GM12864 (cell line): ENCODE results near the gene ALOX5.
A peak's percentile ranks its signal among the peaks of the same experiment; 100 is the strongest.
"Not testable (repeated sequence)": the region's sequence is repeated elsewhere in the genome, so short reads cannot be mapped to it uniquely, and the experiment has no call there.

Source experiments
- DNase-seq: peaks from one replicate; pipeline ENCODE4 v3.0.0-alpha.2; 2011; ENCODE audit warnings: low read depth
- H3K4me3 ChIP-seq: 2 replicates; pipeline ENCODE4 v1.5.1; 2011; ENCODE audit warnings: mild to moderate bottlenecking, low read depth, low read length, control low read depth
- CTCF ChIP-seq: IDR thresholded peaks from 2 replicates; pipeline ENCODE4 v1.5.1; 2011; ENCODE audit warnings: low read depth, mild to moderate bottlenecking, moderate library complexity, low read length, control low read depth, inconsistent platforms; ENCODE audit errors: missing control alignments

ALOX5 gene

GRCh38 chr10:45410489-45410806 lies 36.4 kb downstream of the ALOX5 start:
- DNase-seq, result no peak
- no peak for TF ChIP-seq CTCF
- no peak overlapping the region for H3K4me3 ChIP-seq

- H3K4me3 ChIP-seq, result no peak overlapping the region
- TF ChIP-seq CTCF, result no peak
- no peak for DNase-seq
Measured at GRCh38 chr10:45410807-45411606, 37.0 kb downstream of the ALOX5 start.

GRCh38 chr10:45411607-45411940 lies 37.6 kb downstream of the ALOX5 start:
- DNase-seq, result no peak
- H3K4me3 ChIP-seq, result no peak overlapping the region

GRCh38 chr10:45415062-45415461 lies 41.0 kb downstream of the ALOX5 start:
- DNase-seq, result not testable (repeated sequence)

More at GRCh38 chr10:45411607-45411940, 37.6 kb downstream of the ALOX5 start:
- TF ChIP-seq CTCF, result no peak

GRCh38 chr10:45416603-45417002 lies 42.6 kb downstream of the ALOX5 start:
- DNase-seq, result no peak
- no peak for TF ChIP-seq CTCF

More at GRCh38 chr10:45415062-45415461, 41.0 kb downstream of the ALOX5 start:
- not testable (repeated sequence) for H3K4me3 ChIP-seq

GRCh38 chr10:45417746-45418145 lies 43.7 kb downstream of the ALOX5 start:
- DNase-seq, result no peak
- no peak for TF ChIP-seq CTCF
- H3K4me3 ChIP-seq, result no peak overlapping the region

More at GRCh38 chr10:45416603-45417002, 42.6 kb downstream of the ALOX5 start:
- no peak overlapping the region for H3K4me3 ChIP-seq

GRCh38 chr10:45418417-45418848 lies 44.4 kb downstream of the ALOX5 start:
- DNase-seq, result no peak
- H3K4me3 ChIP-seq, result peak overlapping the region; percentile 72

More at GRCh38 chr10:45418417-45418848, 44.4 kb downstream of the ALOX5 start:
- no peak for TF ChIP-seq CTCF
